ENCODE data around the gene ATP2B3. TPM values are rescaled to one million over a fixed set of nuclear protein-coding genes. Genes with fewer than 3 reads are reported as not detected.

The ATP2B3 gene
- polyA plus RNA-seq, 1 donor from 2014 or later, result 5.3 TPM

- no peak overlapping the region for H3K9ac ChIP-seq (ENCODE audit: low read length)
- H3K4me2 ChIP-seq (ENCODE audit: low read length), result no peak overlapping the region
- H3K9me2 ChIP-seq (ENCODE audit: insufficient read depth, low read length), result no peaks in the 10 kb centered on the region
- H3F3A ChIP-seq (ENCODE audit: insufficient read depth, low read length, poor library complexity, severe bottlenecking), result no peaks in the 10 kb centered on the region
- no peak overlapping the region for H2AFZ ChIP-seq (ENCODE audit: low read depth, low read length)
- H3K79me2 ChIP-seq (replicated peaks; ENCODE audit: insufficient read depth, low read length), result no peaks in the 10 kb centered on the region
- TF ChIP-seq TAF1 (IDR thresholded peaks at IDR 0.05; ENCODE audit: low read depth) (no peak), CTCF (IDR thresholded peaks at IDR 0.05; ENCODE audit: poor library complexity, severe bottlenecking) (no peak), EZH2 (IDR thresholded peaks at IDR 0.05; ENCODE audit: borderline replicate concordance, insufficient read depth, low read length, poor library complexity, severe bottlenecking) (no peak), MXI1 (conservative IDR thresholded peaks at IDR 0.05; ENCODE audit: poor library complexity, severe bottlenecking) (no peak), EP300 (conservative IDR thresholded peaks at IDR 0.05; ENCODE audit: poor library complexity, severe bottlenecking) (no peak)
- no peaks in the 10 kb centered on the region for H3K9me3 ChIP-seq (ENCODE audit: low read length)
- H3K27ac ChIP-seq (ENCODE audit: low read length), result no peak overlapping the region
- no peaks in the 10 kb centered on the region for H4K20me1 ChIP-seq (ENCODE audit: insufficient read depth)
- H3K36me3 ChIP-seq (ENCODE audit: insufficient read depth, low read length), result no peaks in the 10 kb centered on the region
- no peaks in the 10 kb centered on the region for H3K27me3 ChIP-seq (ENCODE audit: insufficient read depth, low read depth, low read length)
- H3K4me3 ChIP-seq (ENCODE audit: low read length), result no peak overlapping the region
These were observed 19.0 kb upstream of the ATP2B3 start for GRCh38 chrX:153498453-153498852.

GRCh38 chrX:153499341-153499740 is 18.1 kb upstream of the ATP2B3 start:
- H3K27ac ChIP-seq (ENCODE audit: low read length), result no peak overlapping the region
- H3K4me3 ChIP-seq (ENCODE audit: low read length), result no peak overlapping the region

GRCh38 chrX:153499876-153500275 is 17.6 kb upstream of the ATP2B3 start:
- H3K4me3 ChIP-seq (ENCODE audit: low read length), result no peak overlapping the region
- no peaks in the 10 kb centered on the region for H3K27me3 ChIP-seq (ENCODE audit: insufficient read depth, low read depth, low read length)
- H3K9me3 ChIP-seq (ENCODE audit: low read length), result no peaks in the 10 kb centered on the region
- no peaks in the 10 kb centered on the region for H4K20me1 ChIP-seq (ENCODE audit: insufficient read depth)
- no peak overlapping the region for H3K27ac ChIP-seq (ENCODE audit: low read length)
- no peak overlapping the region for H3K9ac ChIP-seq (ENCODE audit: low read length)
- H3K79me2 ChIP-seq (replicated peaks; ENCODE audit: insufficient read depth, low read length), result no peaks in the 10 kb centered on the region
- TF ChIP-seq CTCF (IDR thresholded peaks at IDR 0.05; ENCODE audit: poor library complexity, severe bottlenecking), result no peak
- no peak for TF ChIP-seq TAF1 (IDR thresholded peaks at IDR 0.05; ENCODE audit: low read depth)
- TF ChIP-seq EP300 (conservative IDR thresholded peaks at IDR 0.05; ENCODE audit: poor library complexity, severe bottlenecking), result no peak
- TF ChIP-seq REST (IDR thresholded peaks at IDR 0.05; ENCODE audit: borderline replicate concordance), result no peak
- TF ChIP-seq SMC3 (conservative IDR thresholded peaks at IDR 0.05; ENCODE audit: poor library complexity), result no peak
- no peak for TF ChIP-seq RAD21 (conservative IDR thresholded peaks at IDR 0.05)
- no peak overlapping the region for H3K4me2 ChIP-seq (ENCODE audit: low read length)
- no peak overlapping the region for H2AFZ ChIP-seq (ENCODE audit: low read depth, low read length)
- H3K36me3 ChIP-seq (ENCODE audit: insufficient read depth, low read length), result no peaks in the 10 kb centered on the region
- H3F3A ChIP-seq (ENCODE audit: insufficient read depth, low read length, poor library complexity, severe bottlenecking), result no peaks in the 10 kb centered on the region
- no peaks in the 10 kb centered on the region for H3K9me2 ChIP-seq (ENCODE audit: insufficient read depth, low read length)

More at GRCh38 chrX:153499341-153499740, 18.1 kb upstream of the ATP2B3 start:
- no peaks in the 10 kb centered on the region for H3K79me2 ChIP-seq (replicated peaks; ENCODE audit: insufficient read depth, low read length)
- no peaks in the 10 kb centered on the region for H3K27me3 ChIP-seq (ENCODE audit: insufficient read depth, low read depth, low read length)
- H4K20me1 ChIP-seq (ENCODE audit: insufficient read depth), result no peaks in the 10 kb centered on the region
- H3K4me2 ChIP-seq (ENCODE audit: low read length), result no peak overlapping the region
- no peak overlapping the region for H3K9ac ChIP-seq (ENCODE audit: low read length)
- no peaks in the 10 kb centered on the region for H3K9me2 ChIP-seq (ENCODE audit: insufficient read depth, low read length)
- H3F3A ChIP-seq (ENCODE audit: insufficient read depth, low read length, poor library complexity, severe bottlenecking), result no peaks in the 10 kb centered on the region
- TF ChIP-seq RAD21 (conservative IDR thresholded peaks at IDR 0.05), result no peak
- TF ChIP-seq MXI1 (conservative IDR thresholded peaks at IDR 0.05; ENCODE audit: poor library complexity, severe bottlenecking), result no peak
- no peak for TF ChIP-seq SMC3 (conservative IDR thresholded peaks at IDR 0.05; ENCODE audit: poor library complexity)
- no peak overlapping the region for H2AFZ ChIP-seq (ENCODE audit: low read depth, low read length)
- H3K36me3 ChIP-seq (ENCODE audit: insufficient read depth, low read length), result no peaks in the 10 kb centered on the region
- no peaks in the 10 kb centered on the region for H3K9me3 ChIP-seq (ENCODE audit: low read length)

Data from neural cell (in vitro differentiated cells).